GM19351 (cell line): ENCODE results near the gene ST6GALNAC4.
"Not testable (repeated sequence)": the region's sequence is repeated elsewhere in the genome, so short reads cannot be mapped to it uniquely, and the experiment has no call there.

Source experiments
- ATAC-seq: cut with Tn5 transposase; IDR thresholded peaks from one replicate; pipeline ENCODE4 v1.9.1; 2021; ENCODE audit warnings: mild to moderate bottlenecking, moderate library complexity; ENCODE audit not compliant: unreplicated experiment

ST6GALNAC4 gene

GRCh38 chr9:127874301-127875221 lies 42.3 kb downstream of the ST6GALNAC4 start:
- ATAC-seq: no peak

DNA sequence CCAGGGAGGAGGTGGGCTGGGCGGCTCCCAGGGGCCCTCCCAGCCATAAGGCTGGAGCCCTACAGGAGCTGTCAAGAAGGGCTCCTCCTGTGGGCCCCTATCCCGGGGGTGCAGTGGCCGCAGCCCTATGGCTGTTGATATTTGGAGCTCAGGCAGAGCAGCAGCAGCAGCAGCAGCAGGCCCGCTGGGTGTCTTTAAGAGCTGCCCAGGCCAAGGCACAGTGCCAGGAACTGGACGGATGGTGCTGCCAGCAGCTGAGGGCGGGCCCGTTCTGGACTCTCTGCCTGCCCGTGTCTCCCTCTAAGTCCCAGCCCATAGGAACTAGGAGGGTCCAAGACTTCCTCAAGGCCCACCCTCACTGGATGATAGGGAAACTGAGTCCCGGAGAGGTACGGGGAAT lies 43.0 kb downstream of the ST6GALNAC4 start:
- no peak for ATAC-seq

DNA sequence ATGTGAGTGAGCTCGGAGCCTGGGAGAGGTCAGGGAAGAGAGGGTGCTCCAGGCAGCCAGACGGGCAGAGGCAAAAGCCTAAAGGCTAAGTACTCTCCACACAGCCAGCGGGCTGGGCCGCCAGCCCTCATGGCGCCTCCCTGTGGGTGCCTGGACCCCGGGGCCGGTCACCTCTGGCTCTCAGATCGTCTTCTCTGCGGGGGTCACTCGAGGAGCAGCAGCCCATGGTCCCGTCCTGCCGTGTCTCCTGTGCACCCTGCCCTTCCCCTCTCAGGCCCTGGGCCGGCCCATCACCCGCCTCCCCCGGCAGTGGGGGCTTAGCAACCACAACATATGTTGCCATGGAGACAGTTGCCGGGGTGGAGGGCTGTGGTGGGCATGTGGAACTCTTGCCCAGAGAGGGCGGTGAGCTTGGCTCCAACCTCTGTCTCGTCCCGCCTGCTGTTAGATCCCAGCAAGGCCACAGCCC lies 43.6 kb downstream of the ST6GALNAC4 start:
- ATAC-seq: no peak

DNA sequence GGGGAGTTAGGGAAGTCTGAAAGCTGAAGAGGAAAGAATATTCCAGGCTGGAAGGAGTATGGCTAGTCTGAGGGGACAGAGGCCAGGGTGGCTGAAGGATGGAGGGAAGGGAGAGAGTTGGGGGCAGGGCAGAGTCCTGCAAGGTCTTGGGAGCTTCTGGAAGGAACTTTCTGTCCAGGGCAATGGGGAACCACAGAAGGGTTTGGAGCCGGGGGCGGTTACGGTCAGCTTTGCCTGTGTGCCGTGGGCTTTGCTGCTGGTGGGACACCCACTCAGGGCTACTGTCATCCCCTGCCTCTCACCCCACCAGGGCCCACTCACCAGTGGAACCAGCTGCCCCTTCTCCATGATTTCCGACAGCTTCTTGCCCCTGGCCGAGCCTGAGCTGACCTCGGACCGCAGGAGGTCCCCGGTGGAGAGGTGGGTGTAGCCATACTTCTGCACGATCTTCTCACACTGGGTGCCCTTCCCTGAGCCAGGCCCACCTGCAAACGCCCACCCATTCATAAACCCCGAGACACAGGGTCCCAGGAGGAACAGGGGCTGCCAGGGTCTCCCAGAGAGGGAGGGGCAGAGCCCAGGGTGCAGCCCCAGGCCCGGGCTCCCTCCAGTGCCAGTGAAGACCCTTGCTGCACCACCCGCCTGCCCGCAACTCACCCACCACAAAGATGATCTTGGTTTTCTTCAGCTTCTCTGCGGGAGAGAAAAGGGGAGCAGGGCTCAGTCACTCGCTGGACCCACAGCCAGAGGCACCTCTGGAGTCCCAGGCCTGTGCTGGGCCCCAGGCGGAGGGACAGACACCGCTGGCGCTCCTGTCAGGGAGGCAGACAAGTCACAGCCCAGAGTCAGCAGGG lies 44.2 kb downstream of the ST6GALNAC4 start:
- no peak for ATAC-seq

DNA sequence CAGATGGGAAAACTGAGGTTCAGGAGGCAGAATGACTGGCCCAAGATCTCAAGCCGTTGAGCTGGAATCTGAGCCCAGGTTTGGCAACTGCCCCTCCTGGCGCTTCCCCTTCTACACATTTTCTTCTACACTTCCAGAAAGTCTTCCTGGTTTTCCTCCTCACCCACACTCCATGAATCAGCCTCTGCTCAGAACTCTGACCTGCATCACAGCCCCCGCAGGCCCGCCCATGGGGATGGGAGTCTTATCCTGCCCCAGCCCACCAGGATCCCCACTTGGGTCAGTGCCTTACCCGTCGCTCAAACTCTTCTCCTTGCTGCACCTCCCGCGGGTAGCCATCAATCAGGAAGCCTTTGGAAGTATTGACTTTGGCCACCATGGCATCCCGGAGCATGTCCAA lies 45.3 kb downstream of the ST6GALNAC4 start:
- ATAC-seq: no peak

DNA sequence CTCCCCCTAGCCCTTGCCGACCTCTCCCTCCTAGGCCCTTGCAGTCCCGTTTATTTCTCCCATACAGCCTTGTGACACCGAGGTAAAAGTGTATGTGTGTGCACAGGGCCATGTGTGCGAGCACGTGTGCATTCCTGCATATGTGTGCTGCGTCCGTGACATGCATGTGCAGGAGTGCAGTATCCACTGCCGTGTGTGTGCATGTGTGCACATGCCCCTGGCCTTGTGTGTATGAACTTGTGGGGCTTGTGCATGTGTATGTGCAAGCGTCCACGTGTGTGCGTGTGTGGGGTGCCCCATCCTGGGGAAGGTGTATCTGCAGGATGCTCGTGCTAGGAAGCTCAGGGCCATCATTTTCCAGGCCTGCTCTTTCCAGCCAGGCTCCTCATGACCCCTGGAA lies 46.0 kb downstream of the ST6GALNAC4 start:
- ATAC-seq: no peak

- not testable (repeated sequence) for ATAC-seq
Observed at GRCh38 chr9:127870153-127870491, 46.7 kb downstream of the ST6GALNAC4 start.

- ATAC-seq: peak; percentile 50
Observed at GRCh38 chr9:127869310-127870152, 47.3 kb downstream of the ST6GALNAC4 start.

DNA sequence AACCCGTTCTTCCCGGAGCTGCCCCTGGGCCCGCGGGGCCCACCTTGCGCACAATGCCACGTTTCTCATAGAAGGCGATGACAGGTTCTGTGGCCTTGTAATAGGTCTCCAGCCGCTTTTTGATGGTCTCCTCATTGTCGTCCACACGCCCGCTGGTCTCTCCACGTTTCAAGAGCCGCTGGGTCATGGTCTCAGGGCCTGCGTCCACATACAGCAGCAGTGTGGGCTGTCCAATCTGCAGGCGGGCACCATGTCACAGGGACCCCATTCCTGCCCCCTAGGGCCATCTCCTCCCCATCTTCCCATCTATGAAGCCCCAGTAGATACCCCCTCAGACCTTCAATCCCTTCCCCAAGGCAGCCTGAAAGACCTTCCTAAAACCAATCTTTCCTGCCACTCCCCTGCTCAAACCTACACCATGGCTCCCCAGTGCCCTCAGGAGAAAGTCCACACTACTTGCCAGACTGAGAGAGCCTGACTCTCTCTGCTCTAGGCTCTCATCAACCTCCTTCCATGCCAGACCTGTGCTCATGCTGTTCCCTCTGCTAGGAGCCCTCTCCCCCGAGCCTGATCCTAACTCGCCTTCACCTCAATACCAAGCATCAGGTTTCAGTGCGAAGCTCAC lies 48.5 kb downstream of the ST6GALNAC4 start:
- ATAC-seq: no peak

- ATAC-seq: no peak
Observed at GRCh38 chr9:127867356-127868277, 49.2 kb downstream of the ST6GALNAC4 start.

GRCh38 chr9:127866535-127866934 lies 50.3 kb downstream of the ST6GALNAC4 start:
- ATAC-seq: no peak

DNA sequence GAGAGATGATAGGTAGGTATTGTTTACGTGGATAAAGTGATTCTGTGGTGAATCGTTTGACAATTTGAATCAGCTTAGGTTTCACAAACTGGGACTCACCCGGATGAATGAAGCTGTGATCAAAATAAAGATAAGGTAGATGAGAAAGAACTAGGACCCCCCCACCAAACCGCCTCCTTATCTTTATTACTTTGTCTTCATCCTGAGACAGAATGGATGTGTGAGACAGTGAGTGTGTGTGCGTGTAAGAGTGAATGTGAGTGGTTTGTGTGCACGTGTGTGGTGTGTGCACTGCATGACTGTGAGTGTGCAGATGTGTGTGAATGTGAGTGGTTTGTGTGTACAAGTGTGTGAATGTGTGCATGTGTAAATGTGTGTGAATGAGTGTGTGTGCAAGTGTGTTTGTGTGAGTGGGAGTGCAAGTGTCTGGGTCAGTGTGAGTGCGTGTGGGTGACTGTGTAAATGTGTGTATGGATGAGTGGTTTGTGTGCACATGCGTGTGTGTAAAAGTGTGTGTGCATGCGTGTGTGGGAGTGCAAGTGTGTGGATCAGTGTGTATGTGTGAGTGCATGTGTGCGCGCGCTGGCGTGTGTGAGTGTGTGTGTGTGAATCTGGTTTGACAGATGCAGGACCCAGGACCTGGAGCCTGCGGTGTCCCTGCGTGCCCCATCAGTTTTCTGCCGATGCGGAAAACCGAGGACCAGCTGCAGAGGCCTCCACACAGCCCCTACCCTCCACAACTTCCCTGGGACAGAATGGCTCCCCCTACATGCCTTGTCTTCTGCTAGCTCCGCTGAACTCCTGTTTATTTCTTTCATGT lies 51.0 kb downstream of the ST6GALNAC4 start:
- no peak for ATAC-seq

GRCh38 chr9:127863191-127863621 lies 53.6 kb downstream of the ST6GALNAC4 start:
- no peak for ATAC-seq

DNA sequence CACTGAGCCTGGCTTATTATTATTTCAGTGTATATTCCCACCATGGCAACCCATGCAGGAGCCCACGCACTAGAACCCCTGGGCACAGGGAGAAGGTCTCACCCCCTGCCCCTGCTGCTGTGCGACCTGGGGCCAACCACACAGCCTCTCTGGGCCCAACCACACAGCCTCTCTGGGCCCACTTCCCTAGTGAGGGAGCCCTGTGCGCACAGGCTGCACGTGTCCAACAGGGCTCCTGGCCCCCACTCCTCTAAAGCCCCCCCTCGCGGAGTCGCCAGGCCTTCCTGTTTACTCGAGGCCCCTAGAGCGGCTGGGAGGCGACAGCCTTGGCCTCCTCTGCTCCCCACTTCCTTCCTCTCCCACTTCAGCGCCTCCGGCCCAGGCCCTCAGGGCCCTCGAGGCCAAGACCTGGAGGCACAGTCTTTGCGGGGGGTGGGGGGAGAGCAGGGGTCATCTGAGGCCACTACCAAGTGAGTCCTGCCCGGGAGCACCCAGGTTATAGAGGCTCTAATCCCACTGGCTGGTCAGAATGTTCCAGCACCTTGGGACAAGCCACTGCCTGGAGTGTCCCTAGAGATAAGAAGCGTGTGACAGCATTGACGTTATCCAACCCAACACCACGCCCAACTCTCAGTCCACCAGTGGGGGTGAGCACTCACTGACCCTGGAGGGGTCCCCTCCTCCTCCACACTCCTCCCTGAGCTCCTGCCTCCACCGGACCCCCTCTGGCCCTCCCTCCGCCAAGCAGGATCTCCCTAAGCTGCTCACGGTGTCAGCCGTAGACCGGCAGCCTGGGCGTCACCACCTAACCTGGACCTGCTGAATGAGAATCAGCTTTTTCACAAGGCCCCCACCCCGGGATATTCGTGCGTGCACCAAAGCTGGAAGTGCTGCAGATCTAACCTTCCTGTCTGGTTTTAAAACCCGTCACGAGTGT lies 54.5 kb downstream of the ST6GALNAC4 start:
- no peak for ATAC-seq

DNA sequence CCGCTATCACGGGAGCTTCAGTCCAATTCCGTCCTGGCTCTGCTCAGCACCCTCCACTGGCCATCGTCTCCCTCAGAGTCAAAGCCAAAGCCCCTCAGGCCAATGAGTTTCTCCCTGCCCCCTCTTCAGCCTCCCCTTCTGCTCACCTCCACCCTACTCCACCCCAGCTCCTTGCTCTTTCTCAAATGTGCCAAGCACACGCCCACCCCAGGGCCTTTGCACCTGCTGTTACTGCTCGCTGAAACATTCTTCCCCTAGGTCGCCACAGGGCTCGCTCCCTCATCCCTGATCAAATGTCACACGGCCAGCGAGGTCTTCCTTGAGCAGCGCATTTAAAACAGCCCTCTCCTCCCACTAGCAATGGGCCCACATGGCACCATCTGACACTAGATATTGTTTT lies 56.1 kb downstream of the ST6GALNAC4 start:
- ATAC-seq: no peak

GRCh38 chr9:127860260-127860659 lies 56.6 kb downstream of the ST6GALNAC4 start:
- no peak for ATAC-seq

DNA sequence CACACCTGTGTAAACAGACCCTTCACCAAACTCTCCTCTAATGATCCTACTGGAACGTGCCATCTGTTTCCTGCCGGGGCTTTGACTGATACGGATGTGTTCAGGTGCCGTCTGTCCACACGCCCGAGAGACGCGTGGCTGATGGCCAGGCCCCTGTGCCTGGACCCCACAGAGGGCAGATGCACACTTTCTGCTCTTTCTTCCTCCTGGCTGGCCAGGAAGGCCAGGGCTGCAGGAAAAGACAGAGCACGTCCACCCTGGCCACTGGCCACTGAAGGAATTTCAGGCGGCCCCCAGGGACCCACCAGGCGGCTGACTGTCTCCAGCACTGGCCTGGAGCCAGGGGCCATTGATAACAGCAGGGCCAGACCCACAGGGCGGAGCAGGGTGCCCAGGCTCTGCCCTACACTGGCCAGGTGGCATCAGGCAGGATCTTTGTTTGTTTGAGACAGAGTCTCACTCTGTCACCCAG lies 58.8 kb downstream of the ST6GALNAC4 start:
- no peak for ATAC-seq
